ENCODE results near the gene NF2. TPM values are rescaled to one million over a fixed set of nuclear protein-coding genes. Genes with fewer than 3 reads are reported as not detected.

Gene NF2
- total and polyA plus RNA-seq, 2 of the 8 experiments (the other 6 are each of a cell fraction or from before 2014, with no cell fraction given), result 17.6 to 53.6 TPM

GRCh38 chr22:29663180-29663821 is 59.9 kb downstream of the NF2 start:
- DNase-seq (ENCODE audit: low read depth in 1 of 2, low spot score in 2 of 2), result no peak
- no peak overlapping the region for H3K56ac ChIP-seq (replicated peaks; ENCODE audit: insufficient read length, low read depth, low read length)
- H3K79me2 ChIP-seq (ENCODE audit: control insufficient read depth in 1 of 2, insufficient read depth in 2 of 2, low read length in 2 of 2), result no peaks in the 10 kb centered on the region
- H3K23me2 ChIP-seq (ENCODE audit: low read depth, low read length), result peaks cover 2% of the 10 kb centered on the region; the same call in 1 of the 2 replicates
- no peak overlapping the region for H3K27ac ChIP-seq (ENCODE audit: low read depth, low read length)
- H2AFZ ChIP-seq (ENCODE audit: low read length), result no peak overlapping the region
- H3K9me3 ChIP-seq (ENCODE audit: insufficient read depth in 2 of 2, low read depth in 1 of 2, low read length in 1 of 2), result no peaks in the 10 kb centered on the region
- H3K23ac ChIP-seq (ENCODE audit: insufficient read length), result no peak overlapping the region
- H2BK15ac ChIP-seq (ENCODE audit: low read length), result no peak overlapping the region
- no peaks in the 10 kb centered on the region for H4K20me1 ChIP-seq (replicated peaks in 1 of 2; ENCODE audit: control insufficient read depth in 1 of 2, insufficient read depth in 2 of 2, low read length in 2 of 2)
- H2BK20ac ChIP-seq (ENCODE audit: low read length), result no peak overlapping the region
- no peak for FAIRE-seq
- no peaks in the 10 kb centered on the region for H3K4me1 ChIP-seq (replicated peaks in 1 of 4; ENCODE audit: control insufficient read depth in 3 of 4, insufficient read depth in 4 of 4, low read length in 3 of 4)
- H3K36me3 ChIP-seq (ENCODE audit: control insufficient read depth in 2 of 4, insufficient read depth in 4 of 4, low read length in 3 of 4), result peaks cover 0 to 15% (median under 1%) of the 10 kb centered on the region in 4 experiments; a peak in 4 of 8 replicates
- no peak overlapping the region for H4K8ac ChIP-seq (ENCODE audit: extremely low read depth, insufficient read depth, low read length)
- H3K14ac ChIP-seq (ENCODE audit: insufficient read length), result no peak overlapping the region
- H3K9ac ChIP-seq (replicated peaks in 1 of 4; ENCODE audit: extremely low read depth in 1 of 4, low read depth in 3 of 4, low read length in 3 of 4), result no peak overlapping the region
- ChIA-PET POLR2A (ENCODE audit: partially characterized antibody) (no interaction called here), CTCF (ENCODE audit: partially characterized antibody) (interaction anchor here (0.6 to 2.1 kb wide), 5 partner anchors 8 to 890 kb away, joined by 3 to 10 read pairs (median 4); no protein-coding TSS in a partner anchor)
- H4K91ac ChIP-seq (replicated peaks; ENCODE audit: insufficient read length, low read length), result no peak overlapping the region
- no peak overlapping the region for H2BK5ac ChIP-seq (ENCODE audit: low read depth, low read length)
- H3K18ac ChIP-seq (ENCODE audit: extremely low read depth, low read length), result no peak overlapping the region
- H3K4me3 ChIP-seq (ENCODE audit: extremely low read depth in 1 of 4, insufficient read depth in 2 of 4, low read depth in 3 of 4, low read length in 4 of 4), result no peak overlapping the region
- no peaks in the 10 kb centered on the region for H3K79me1 ChIP-seq (ENCODE audit: low read depth, low read length)
- WGBS, 2 experiments (ENCODE audit: extremely low coverage in 1 of 2, insufficient coverage in 1 of 2, insufficient read length in 1 of 2, insufficient replicate concordance in 2 of 2, low coverage in 1 of 2, low lambda C conversion rate in 2 of 2, missing lambda C conversion rate in 1 of 2), result 84% methylated on average over 8 of the region's 8 CpGs; no CpG with 5 or more reads in 1 of the 2 experiments
- no peak overlapping the region for H4K5ac ChIP-seq (ENCODE audit: insufficient read length, low read depth, low read length)
- no peak overlapping the region for H2AK5ac ChIP-seq (ENCODE audit: low read depth, low read length)
- no peak overlapping the region for H3K4me2 ChIP-seq (ENCODE audit: insufficient read depth in 1 of 2, low read depth in 2 of 2, low read length in 2 of 2)
- no peak overlapping the region for H2BK120ac ChIP-seq (replicated peaks; ENCODE audit: low read depth, low read length)
- H3K27me3 ChIP-seq (replicated peaks in 1 of 4; ENCODE audit: control insufficient read depth in 3 of 4, extremely low read depth in 1 of 4, insufficient read depth in 3 of 4, low read length in 3 of 4), result no peaks in the 10 kb centered on the region
- TF ChIP-seq CTCF (IDR thresholded peaks at IDR 0.05; ENCODE audit: control extremely low read depth in 1 of 3, insufficient read depth in 1 of 3, low read depth in 1 of 3, low read length in 3 of 3), result no peak
- no peak for TF ChIP-seq CTBP2 (IDR thresholded peaks at IDR 0.05; ENCODE audit: borderline replicate concordance, insufficient read depth, insufficient read length, low read length)
- TF ChIP-seq, protein P1, sequence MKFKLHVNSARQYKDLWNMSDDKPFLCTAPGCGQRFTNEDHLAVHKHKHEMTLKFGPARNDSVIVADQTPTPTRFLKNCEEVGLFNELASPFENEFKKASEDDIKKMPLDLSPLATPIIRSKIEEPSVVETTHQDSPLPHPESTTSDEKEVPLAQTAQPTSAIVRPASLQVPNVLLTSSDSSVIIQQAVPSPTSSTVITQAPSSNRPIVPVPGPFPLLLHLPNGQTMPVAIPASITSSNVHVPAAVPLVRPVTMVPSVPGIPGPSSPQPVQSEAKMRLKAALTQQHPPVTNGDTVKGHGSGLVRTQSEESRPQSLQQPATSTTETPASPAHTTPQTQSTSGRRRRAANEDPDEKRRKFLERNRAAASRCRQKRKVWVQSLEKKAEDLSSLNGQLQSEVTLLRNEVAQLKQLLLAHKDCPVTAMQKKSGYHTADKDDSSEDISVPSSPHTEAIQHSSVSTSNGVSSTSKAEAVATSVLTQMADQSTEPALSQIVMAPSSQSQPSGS (IDR thresholded peaks at IDR 0.05; ENCODE audit: low read length), result no peak
- TF ChIP-seq SIX5 (IDR thresholded peaks at IDR 0.05; ENCODE audit: low read depth, low read length), result no peak
- no peak overlapping the region for H2BK12ac ChIP-seq (ENCODE audit: low read depth, low read length)
- no peak overlapping the region for H3K4ac ChIP-seq (replicated peaks; ENCODE audit: insufficient read length, low read depth, low read length)
